Lower lobe of right lung (tissue), 2 donors: ENCODE results near the gene DHRS3. TPM values are rescaled to one million over a fixed set of nuclear protein-coding genes. Genes with fewer than 3 reads are reported as not detected.

Experiments
- ATAC-seq, 2 donors: fragments of 200-7000 bp; cut with Tn5 transposase; one replicate each; pipeline ENCODE4 v1.9.1; 2020 to 2022; ENCODE audit warnings: mild to moderate bottlenecking in 2 of 2, moderate library complexity in 2 of 2
- DNase-seq: peaks from one replicate; pipeline ENCODE4 v3.0.0-alpha.2; 2020
- H3K27ac ChIP-seq: fragments of 200-600 bp; one replicate; pipeline ENCODE4 v1.8.0; 2022
- H3K27me3 ChIP-seq: fragments of 200-600 bp; one replicate; pipeline ENCODE4 v1.8.0; 2022; ENCODE audit warnings: low read depth
- H3K36me3 ChIP-seq: fragments of 200-600 bp; one replicate; pipeline ENCODE4 v1.8.0; 2022; ENCODE audit warnings: mild to moderate bottlenecking
- H3K4me1 ChIP-seq: fragments of 200-600 bp; one replicate; pipeline ENCODE4 v1.8.0; 2022
- H3K4me3 ChIP-seq: fragments of 200-600 bp; one replicate; pipeline ENCODE4 v1.8.0; 2022; ENCODE audit warnings: mild to moderate bottlenecking
- H3K9me3 ChIP-seq: fragments of 200-600 bp; one replicate; pipeline ENCODE4 v1.8.0; 2022
- CTCF ChIP-seq: fragments of 200-600 bp; IDR thresholded peaks from one replicate; pipeline ENCODE4 v1.8.0; 2022; ENCODE audit warnings: antibody characterized with exemption, mild to moderate bottlenecking
- intact Hi-C: fragments of 100-400 bp; cut with DNase I; formaldehyde crosslinking; loops from one replicate; pipeline ENCODE4 v1.11.0; 2022
- total RNA-seq: library from RNA; stranded (reverse); fragmentation: NEBNext Ultra II Directional; extraction: Animal tissue kit (Norgen Biotek cat#: 25700); gene quantifications from one replicate; pipeline ENCODE4 v1.2.1, GENCODE V29; 2021
- donor health status: DM: no; HTN: yes; CAD: no; lungs with severe emphysema.

Gene DHRS3
- total RNA-seq, 1 donor from 2014 or later: 135 TPM

- Histone ChIP-seq H3K27me3 (no peaks in the 10 kb centered on the region), H3K9me3 (peaks cover 21% of the 10 kb centered on the region), H3K36me3 (no peaks in the 10 kb centered on the region), H3K4me3 (no peak overlapping the region), H3K27ac (no peak overlapping the region), H3K4me1 (peaks cover 8% of the 10 kb centered on the region)
- intact Hi-C loops: no loop called here
- ATAC-seq (peak; percentile 41 to 45), DNase-seq (peak; percentile 37)
- TF ChIP-seq CTCF: no peak
Measured at GRCh38 chr1:12636098-12636950, 18.3 kb upstream of the DHRS3 start.

DNA sequence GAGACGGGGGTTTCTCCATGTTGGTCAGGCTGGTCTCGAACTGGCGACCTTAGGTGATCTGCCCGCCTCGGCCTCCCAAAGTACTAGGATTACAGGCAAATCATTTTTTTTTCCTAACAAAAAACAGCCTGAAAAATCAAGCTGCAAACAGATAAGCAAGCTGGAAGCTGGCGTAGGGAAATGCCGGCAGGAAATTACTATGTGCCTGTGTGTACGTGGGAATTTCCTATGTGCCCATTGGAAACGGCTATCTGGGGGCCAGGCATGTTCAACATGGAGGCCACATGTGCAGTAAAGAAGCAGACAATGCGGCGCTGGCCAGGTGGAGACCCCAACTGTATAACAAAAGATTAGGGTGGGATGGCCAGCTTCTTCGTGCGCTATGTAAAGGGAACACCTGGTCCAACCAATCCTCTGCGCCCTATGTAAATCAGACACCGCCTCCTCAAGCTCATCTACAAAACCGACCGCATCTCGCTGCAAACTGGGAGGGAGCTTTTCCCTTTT lies 16.7 kb upstream of the DHRS3 start:
- no peak for ATAC-seq
- Histone ChIP-seq H3K9me3 (peaks cover 5% of the 10 kb centered on the region), H3K27me3 (no peaks in the 10 kb centered on the region), H3K36me3 (no peaks in the 10 kb centered on the region), H3K27ac (no peak overlapping the region), H3K4me1 (peaks cover 8% of the 10 kb centered on the region), H3K4me3 (no peak overlapping the region)
- peak; percentile 33 for DNase-seq
- TF ChIP-seq CTCF: no peak
- intact Hi-C loops: no loop called here

GRCh38 chr1:12634156-12634555 lies 16.1 kb upstream of the DHRS3 start:
- H3K4me3 ChIP-seq: no peak overlapping the region
- TF ChIP-seq CTCF: no peak
- no peaks in the 10 kb centered on the region for H3K36me3 ChIP-seq
- no peak for ATAC-seq
- H3K27me3 ChIP-seq: no peaks in the 10 kb centered on the region
- H3K4me1 ChIP-seq: peaks cover 8% of the 10 kb centered on the region
- DNase-seq: no peak
- H3K27ac ChIP-seq: no peak overlapping the region
- no peaks in the 10 kb centered on the region for H3K9me3 ChIP-seq
- intact Hi-C loops: no loop called here

GRCh38 chr1:12631571-12631970 lies 13.6 kb upstream of the DHRS3 start:
- DNase-seq: no peak
- H3K9me3 ChIP-seq: no peaks in the 10 kb centered on the region
- no peak for TF ChIP-seq CTCF
- intact Hi-C loops: no loop called here
- H3K4me1 ChIP-seq: peaks cover 4% of the 10 kb centered on the region
- H3K36me3 ChIP-seq: no peaks in the 10 kb centered on the region
- H3K27ac ChIP-seq: no peak overlapping the region
- no peak for ATAC-seq
- H3K4me3 ChIP-seq: no peak overlapping the region
- no peaks in the 10 kb centered on the region for H3K27me3 ChIP-seq

GRCh38 chr1:12630946-12631530 lies 13.0 kb upstream of the DHRS3 start:
- Histone ChIP-seq H3K4me1 (no peaks in the 10 kb centered on the region), H3K27ac (no peak overlapping the region), H3K36me3 (no peaks in the 10 kb centered on the region), H3K27me3 (no peaks in the 10 kb centered on the region), H3K9me3 (no peaks in the 10 kb centered on the region), H3K4me3 (no peak overlapping the region)
- intact Hi-C loops: no loop called here
- ATAC-seq: peak in 1 of 2 donors; percentile 35
- no peak for DNase-seq
- no peak for TF ChIP-seq CTCF
